GM20000 (cell line): ENCODE measurements around the gene POU6F2.
A peak's percentile ranks its signal among the peaks of the same experiment; 100 is the strongest.

Experiments used
- DNase-seq: peaks from one replicate; pipeline ENCODE4 v3.0.0; 2012; ENCODE audit warnings: low spot score
- CTCF ChIP-seq: IDR thresholded peaks from 2 replicates; pipeline ENCODE4 v1.5.1; 2012; ENCODE audit warnings: mild to moderate bottlenecking, control low read depth; ENCODE audit errors: extremely low read depth, missing control alignments

The POU6F2 gene, protein sequence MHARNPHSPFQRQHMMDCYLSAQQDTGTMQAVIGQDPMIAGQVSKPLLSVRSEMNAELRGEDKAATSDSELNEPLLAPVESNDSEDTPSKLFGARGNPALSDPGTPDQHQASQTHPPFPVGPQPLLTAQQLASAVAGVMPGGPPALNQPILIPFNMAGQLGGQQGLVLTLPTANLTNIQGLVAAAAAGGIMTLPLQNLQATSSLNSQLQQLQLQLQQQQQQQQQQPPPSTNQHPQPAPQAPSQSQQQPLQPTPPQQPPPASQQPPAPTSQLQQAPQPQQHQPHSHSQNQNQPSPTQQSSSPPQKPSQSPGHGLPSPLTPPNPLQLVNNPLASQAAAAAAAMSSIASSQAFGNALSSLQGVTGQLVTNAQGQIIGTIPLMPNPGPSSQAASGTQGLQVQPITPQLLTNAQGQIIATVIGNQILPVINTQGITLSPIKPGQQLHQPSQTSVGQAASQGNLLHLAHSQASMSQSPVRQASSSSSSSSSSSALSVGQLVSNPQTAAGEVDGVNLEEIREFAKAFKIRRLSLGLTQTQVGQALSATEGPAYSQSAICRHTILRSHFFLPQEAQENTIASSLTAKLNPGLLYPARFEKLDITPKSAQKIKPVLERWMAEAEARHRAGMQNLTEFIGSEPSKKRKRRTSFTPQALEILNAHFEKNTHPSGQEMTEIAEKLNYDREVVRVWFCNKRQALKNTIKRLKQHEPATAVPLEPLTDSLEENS

GRCh38 chr7:38977685-38978084 lies at the start of gene POU6F2:
Gene POU6F2, plus strand, starts transcription at chr7:38977909. Its CDS starts 45 bp downstream, at chr7:38977954.
- DNase-seq = no peak
- no peak for TF ChIP-seq CTCF

DNA sequence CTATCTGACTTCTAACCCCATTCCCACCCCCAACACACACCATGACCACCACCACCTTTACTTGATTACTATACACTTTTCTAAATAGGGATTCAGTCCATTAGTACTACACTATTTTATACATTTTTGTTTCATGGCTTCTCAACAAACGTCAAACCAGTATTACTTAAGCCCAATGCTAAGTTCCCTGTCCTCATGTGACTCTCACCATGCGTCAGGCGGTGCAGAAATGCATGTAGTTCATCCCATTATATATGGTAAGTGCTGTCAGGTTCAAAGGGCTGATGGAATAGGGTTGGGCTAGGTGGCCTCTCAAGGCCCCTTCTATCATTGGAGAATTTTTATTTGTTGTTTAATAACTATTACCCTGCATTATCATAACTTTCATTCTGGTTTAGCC lies 49.2 kb upstream of the POU6F2 start:
- TF ChIP-seq CTCF = no peak

GRCh38 chr7:38929460-38930171 lies 48.1 kb upstream of the POU6F2 start:
- no peak for DNase-seq

More for the DNA sequence above, 49.2 kb upstream of the POU6F2 start:
- no peak for DNase-seq

DNA sequence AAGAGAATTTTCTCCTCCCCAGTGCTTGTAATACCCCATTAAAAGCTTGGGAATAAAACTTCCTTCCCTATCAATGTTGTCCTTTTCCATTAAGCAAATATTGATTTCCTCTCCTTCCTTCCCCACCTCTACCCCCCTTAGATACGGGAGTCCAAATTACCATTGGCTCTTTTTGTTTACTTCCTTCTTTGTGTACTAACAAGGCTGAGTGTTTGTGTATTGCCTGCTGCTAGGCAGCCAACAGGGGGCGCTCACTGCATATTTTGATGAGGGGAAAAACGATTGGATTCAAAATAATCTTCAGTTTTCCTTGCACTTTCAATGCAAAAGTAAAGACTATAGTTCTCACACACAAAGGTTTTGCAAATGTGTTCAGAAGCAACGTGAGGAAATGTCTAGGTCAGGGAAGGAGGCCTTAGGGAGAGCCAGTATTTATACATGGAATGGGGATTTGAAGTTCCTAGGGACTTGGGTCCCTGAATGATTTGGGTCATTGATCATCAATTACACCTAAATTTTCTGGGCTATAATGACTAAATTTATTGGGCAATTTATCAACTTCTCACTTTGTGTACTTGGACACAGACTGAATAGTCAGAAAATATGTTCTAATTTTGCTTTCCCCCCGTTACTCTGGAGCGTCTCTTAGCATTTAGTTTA lies 45.1 kb upstream of the POU6F2 start:
- peak; percentile 43 for DNase-seq
- TF ChIP-seq CTCF = peak; percentile 92

More at GRCh38 chr7:38929460-38930171, 48.1 kb upstream of the POU6F2 start:
- TF ChIP-seq CTCF = no peak

GRCh38 chr7:38934051-38934450 lies 43.7 kb upstream of the POU6F2 start:
- TF ChIP-seq CTCF = no peak
- DNase-seq = no peak

DNA sequence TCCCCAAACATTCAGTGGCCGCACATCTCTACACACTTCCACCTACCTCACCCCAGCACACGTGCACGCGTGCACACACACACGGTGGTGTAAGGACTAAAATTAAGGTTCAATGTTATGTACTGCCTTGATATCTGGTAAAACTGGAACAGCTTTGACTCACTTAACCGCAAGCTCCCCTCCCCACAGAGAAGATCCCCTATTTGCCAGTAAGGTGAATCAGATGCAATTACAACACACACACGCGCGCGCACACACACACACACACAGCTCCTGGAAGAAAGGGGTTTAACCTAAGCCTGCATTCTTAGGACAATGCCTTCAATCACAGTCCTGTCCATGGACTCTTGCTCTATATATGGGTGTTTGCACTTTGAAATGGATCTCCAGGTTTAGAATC lies 43.2 kb upstream of the POU6F2 start:
- no peak for DNase-seq
- TF ChIP-seq CTCF = no peak
